GM12865 (cell line): ENCODE measurements around the gene DENND1A.

Experiments used
- DNase-seq: peaks from one replicate; pipeline ENCODE4 v3.0.0; 2010; ENCODE audit warnings: low read depth
- H3K4me3 ChIP-seq: 2 replicates; pipeline ENCODE4 v1.5.1; 2011; ENCODE audit warnings: mild to moderate bottlenecking, low read depth, low read length, control low read depth
- CTCF ChIP-seq: IDR thresholded peaks from 2 replicates; pipeline ENCODE4 v1.5.1; 2011; ENCODE audit warnings: low read length, control low read depth, low read depth, inconsistent platforms; ENCODE audit not compliant: insufficient read depth; ENCODE audit errors: missing control alignments

DENND1A gene

GRCh38 chr9:123418052-123418430, 511.9 kb downstream of the DENND1A start:
- H3K4me3 ChIP-seq = no peak overlapping the region
- no peak for TF ChIP-seq CTCF
- no peak for DNase-seq

- TF ChIP-seq CTCF = no peak
- no peak for DNase-seq
- H3K4me3 ChIP-seq = no peak overlapping the region
Observed at GRCh38 chr9:123417289-123418051, 512.5 kb downstream of the DENND1A start.

GRCh38 chr9:123416176-123416575, 513.8 kb downstream of the DENND1A start:
- DNase-seq = no peak
- H3K4me3 ChIP-seq = no peak overlapping the region
- no peak for TF ChIP-seq CTCF

GRCh38 chr9:123414936-123415930, 514.7 kb downstream of the DENND1A start:
- TF ChIP-seq CTCF = no peak
- no peak overlapping the region for H3K4me3 ChIP-seq
- no peak for DNase-seq

- TF ChIP-seq CTCF = no peak
- no peak for DNase-seq
- H3K4me3 ChIP-seq = no peak overlapping the region
Observed at GRCh38 chr9:123414204-123414603, 515.7 kb downstream of the DENND1A start.

- DNase-seq = no peak
- no peak for TF ChIP-seq CTCF
Observed at GRCh38 chr9:123412171-123412820, 517.6 kb downstream of the DENND1A start.

More at GRCh38 chr9:123412171-123412820, 517.6 kb downstream of the DENND1A start:
- no peak overlapping the region for H3K4me3 ChIP-seq
